ENCODE data around the gene SOX12.
"Not testable (repeated sequence)": the region's sequence is repeated elsewhere in the genome, so short reads cannot be mapped to it uniquely, and the experiment has no call there.

SOX12 gene

GRCh38 chr20:362271-363254, 37.2 kb downstream of the SOX12 start:
- no peak for DNase-seq (ENCODE audit: low read depth)

- no peak for DNase-seq (ENCODE audit: low read depth)
Measured at GRCh38 chr20:363319-364078, 38.1 kb downstream of the SOX12 start.

GRCh38 chr20:364905-365794, 39.8 kb downstream of the SOX12 start:
- DNase-seq (ENCODE audit: low read depth) = no peak

- DNase-seq (ENCODE audit: low read depth) = no peak
Measured at GRCh38 chr20:366041-366718, 40.8 kb downstream of the SOX12 start.

- DNase-seq (ENCODE audit: low read depth) = no peak
Measured at GRCh38 chr20:366719-367485, 41.5 kb downstream of the SOX12 start.

GRCh38 chr20:367486-367887, 42.1 kb downstream of the SOX12 start:
- DNase-seq (ENCODE audit: low read depth) = no peak

- no peak for DNase-seq (ENCODE audit: low read depth)
Measured at GRCh38 chr20:368915-369314, 43.6 kb downstream of the SOX12 start.

GRCh38 chr20:370151-370600, 44.8 kb downstream of the SOX12 start:
- no peak for DNase-seq (ENCODE audit: low read depth)

GRCh38 chr20:370977-371754, 45.8 kb downstream of the SOX12 start:
- DNase-seq (ENCODE audit: low read depth) = no peak

GRCh38 chr20:371755-372542, 46.6 kb downstream of the SOX12 start:
- no peak for DNase-seq (ENCODE audit: low read depth)

- not testable (repeated sequence) for DNase-seq (ENCODE audit: low read depth)
Measured at GRCh38 chr20:372543-373082, 47.3 kb downstream of the SOX12 start.

- DNase-seq (ENCODE audit: low read depth) = no peak
Measured at GRCh38 chr20:373171-373890, 48.0 kb downstream of the SOX12 start.

- DNase-seq (ENCODE audit: low read depth) = no peak
Measured at GRCh38 chr20:375265-375889, 50.0 kb downstream of the SOX12 start.

GRCh38 chr20:376089-376488, 50.7 kb downstream of the SOX12 start:
- DNase-seq (ENCODE audit: low read depth) = no peak

GRCh38 chr20:376750-377149, 51.4 kb downstream of the SOX12 start:
- DNase-seq (ENCODE audit: low read depth) = no peak

GRCh38 chr20:377578-377977, 52.2 kb downstream of the SOX12 start:
- not testable (repeated sequence) for DNase-seq (ENCODE audit: low read depth)

- DNase-seq (ENCODE audit: low read depth) = no peak
Measured at GRCh38 chr20:378961-379336, 53.6 kb downstream of the SOX12 start.

Data from stimulated activated CD8-positive, alpha-beta memory T cell treated with anti-CD3 and anti-CD28 coated beads, Interleukin-7, amount 100 ng/mL, for 24 hours (primary cell).